A549 (cell line): ENCODE results near the gene SEC62. TPM values are rescaled to one million over a fixed set of nuclear protein-coding genes. Genes with fewer than 3 reads are reported as not detected.

Source experiments
- ATAC-seq, 2 experiments: fragments of 200-7000 bp in 1 of 2; fragments of >200 bp in 1 of 2; cut with Nextera tagmentation in 1 of 2; cut with Tn5 transposase in 1 of 2; 3 replicates each; pipeline versions ENCODE4 v1.8.0 to v1.9.1; 2018 to 2020; ENCODE audit warnings: mild to moderate bottlenecking in 1 of 2, moderate library complexity in 1 of 2
- CTCF ChIA-PET: fragments of 300-600 bp; sonication (Branson Sonifier 250); formaldehyde crosslinking; extraction: SDS; loops from one replicate; lab custom pipeline; 2021; ENCODE audit warnings: antibody characterized with exemption, inconsistent platforms; lab: Yijun Ruan, JAX
- POLR2A ChIA-PET: fragments of 350-600 bp; formaldehyde crosslinking; extraction: SDS; loops from one replicate; lab custom pipeline; 2021; ENCODE audit warnings: antibody characterized with exemption, inconsistent platforms; lab: Yijun Ruan, JAX
- DNase-seq, 2 experiments: peaks; one replicate each; pipeline versions ENCODE4 v3.0.0 to v3.0.0-alpha.2; 2011 to 2016; ENCODE audit warnings: low read depth in 1 of 2, low spot score in 1 of 2
- FAIRE-seq: peaks from 2 replicates; lab custom pipeline; 2011; peaks lifted over from hg19 to GRCh38; lab: Jason Lieb, UNC
- H3K27ac ChIP-seq, 2 experiments: fragments of >200 bp; sonication (Bioruptor Twin); formaldehyde crosslinking; 3 replicates each; pipeline ENCODE4 v1.5.1; 2016 to 2017
- H3K4me1 ChIP-seq: fragments of >200 bp; sonication (Bioruptor Twin); formaldehyde crosslinking; 3 replicates; pipeline ENCODE4 v1.6.1; 2016
- H3K4me2 ChIP-seq: fragments of >200 bp; sonication (Bioruptor Twin); formaldehyde crosslinking; 3 replicates; pipeline ENCODE4 v1.6.1; 2016
- H3K4me3 ChIP-seq: fragments of >200 bp; sonication (Bioruptor Twin); formaldehyde crosslinking; 3 replicates; pipeline ENCODE4 v1.5.1; 2016
- H3K9me3 ChIP-seq: fragments of >200 bp; sonication (Bioruptor Twin); formaldehyde crosslinking; 3 replicates; pipeline ENCODE4 v1.6.1; 2016
- BCL3 ChIP-seq: fragments of >200 bp; sonication (Bioruptor Twin); formaldehyde crosslinking; IDR thresholded peaks from 3 replicates; pipeline ENCODE4 v1.6.1; 2016
- BHLHE40 ChIP-seq: IDR thresholded peaks from 2 replicates; pipeline ENCODE4 v1.6.1; 2012; ENCODE audit warnings: low read depth, low read length, inconsistent platforms
- CBX2 ChIP-seq: fragments of 200-600 bp; sonication (generic); IDR thresholded peaks from 2 replicates; pipeline ENCODE4 v1.6.1; 2016; ENCODE audit warnings: low read depth, mild to moderate bottlenecking, borderline replicate concordance
- CEBPB ChIP-seq, 2 experiments: fragments of >200 bp in 1 of 2; sonication (Bioruptor Twin) in 1 of 2; formaldehyde crosslinking in 1 of 2; IDR thresholded peaks; 2 replicates each; pipeline ENCODE4 v1.6.1; 2012 to 2016
- CHD2 ChIP-seq: fragments of 150-350 bp; IDR thresholded peaks from 2 replicates; pipeline ENCODE4 v1.6.1; 2014; ENCODE audit warnings: low read length; ENCODE audit not compliant: partially characterized antibody
- CHD4 ChIP-seq: fragments of 200-600 bp; sonication (generic); IDR thresholded peaks from 2 replicates; pipeline ENCODE4 v1.6.1; 2016; ENCODE audit warnings: antibody characterized with exemption, mild to moderate bottlenecking, borderline replicate concordance
- E2F6 ChIP-seq: IDR thresholded peaks from 2 replicates; pipeline ENCODE4 v1.6.1; 2012; ENCODE audit warnings: low read depth, borderline replicate concordance
- ELK1 ChIP-seq: fragments of 150-350 bp; IDR thresholded peaks from 2 replicates; pipeline ENCODE4 v1.6.1; 2014; ENCODE audit warnings: low read depth, mild to moderate bottlenecking, low read length
- EP300 ChIP-seq, 2 experiments: fragments of >200 bp; sonication (Bioruptor Twin); formaldehyde crosslinking; IDR thresholded peaks; 2 replicates in 1 of 2; 3 replicates in 1 of 2; pipeline ENCODE4 v1.6.1; 2016 to 2017
- GATA3 ChIP-seq: IDR thresholded peaks from 2 replicates; pipeline ENCODE4 v1.6.1; 2012; ENCODE audit warnings: borderline replicate concordance
- HDAC2 ChIP-seq: fragments of 200-600 bp; sonication (generic); IDR thresholded peaks from 2 replicates; pipeline ENCODE4 v1.6.1; 2016
- HEYL ChIP-seq: fragments of 250-450 bp; sonication (Bioruptor Pico); IDR thresholded peaks from 2 replicates; pipeline ENCODE4 v1.8.0; 2021; ENCODE audit warnings: mild to moderate bottlenecking, moderate library complexity
- HOXA7 ChIP-seq: fragments of 250-450 bp; sonication (Bioruptor Pico); IDR thresholded peaks from 2 replicates; pipeline ENCODE4 v1.5.0; 2020; ENCODE audit warnings: mild to moderate bottlenecking, moderate library complexity
- HOXB13 ChIP-seq: fragments of 250-450 bp; sonication (Bioruptor Pico); IDR thresholded peaks from 2 replicates; pipeline ENCODE4 v1.5.0; 2020; ENCODE audit warnings: low read depth, mild to moderate bottlenecking, moderate library complexity
- HOXB5 ChIP-seq: fragments of 250-450 bp; sonication (Bioruptor Pico); IDR thresholded peaks from 2 replicates; pipeline ENCODE4 v1.5.0; 2020; ENCODE audit warnings: mild to moderate bottlenecking, moderate library complexity
- JUN ChIP-seq, 2 experiments: fragments of >200 bp; sonication (Bioruptor Twin); formaldehyde crosslinking; IDR thresholded peaks; 2 replicates in 1 of 2; 3 replicates in 1 of 2; pipeline ENCODE4 v1.6.1; 2016 to 2017
- KDM1A ChIP-seq: fragments of 200-600 bp; sonication (generic); IDR thresholded peaks from 2 replicates; pipeline ENCODE4 v1.6.1; 2016; ENCODE audit warnings: low read depth, mild to moderate bottlenecking
- MAX ChIP-seq: IDR thresholded peaks from 2 replicates; pipeline ENCODE4 v1.6.1; 2012
- POLR2A ChIP-seq: IDR thresholded peaks from 2 replicates; pipeline ENCODE4 v1.6.1; 2012; ENCODE audit warnings: mild to moderate bottlenecking, low read length
- POLR2AphosphoS2 ChIP-seq: conservative IDR thresholded peaks from 2 replicates; pipeline ENCODE4 v1.6.1; 2012; ENCODE audit warnings: low read length, improper control_type of control experiment, inconsistent platforms
- RAD21 ChIP-seq, 2 experiments: fragments of >200 bp in 1 of 2; sonication (Bioruptor Twin) in 1 of 2; formaldehyde crosslinking in 1 of 2; IDR thresholded peaks in 1 of 2; conservative IDR thresholded peaks in 1 of 2; 2 replicates in 1 of 2; 3 replicates in 1 of 2; pipeline ENCODE4 v1.6.1; 2012 to 2018; ENCODE audit warnings: inconsistent platforms in 1 of 2
- RARB ChIP-seq: fragments of 250-450 bp; sonication (Bioruptor Pico); IDR thresholded peaks from 2 replicates; pipeline ENCODE4 v1.8.0; 2021; ENCODE audit warnings: mild to moderate bottlenecking, moderate library complexity
- RCOR1 ChIP-seq: fragments of 150-350 bp; IDR thresholded peaks from 2 replicates; pipeline ENCODE4 v1.6.1; 2014; ENCODE audit warnings: antibody characterized with exemption, low read length, low read depth
- RNF2 ChIP-seq: fragments of 200-600 bp; sonication (generic); IDR thresholded peaks from 2 replicates; pipeline ENCODE4 v1.6.1; 2016; ENCODE audit warnings: low read depth, mild to moderate bottlenecking, antibody characterized with exemption, moderate library complexity, borderline replicate concordance
- SMC3 ChIP-seq: fragments of >200 bp; sonication (Bioruptor Twin); formaldehyde crosslinking; IDR thresholded peaks from 3 replicates; pipeline ENCODE4 v1.6.1; 2018; ENCODE audit warnings: inconsistent platforms
- SREBF2 ChIP-seq: fragments of 450-650 bp; IDR thresholded peaks from 2 replicates; pipeline ENCODE4 v1.6.1; 2014; ENCODE audit warnings: mild to moderate bottlenecking, moderate library complexity
- USF2 ChIP-seq: fragments of 450-650 bp; IDR thresholded peaks from 2 replicates; pipeline ENCODE4 v1.6.1; 2014; ENCODE audit warnings: antibody characterized with exemption
- ZNF302 ChIP-seq: fragments of 250-450 bp; sonication (Bioruptor Pico); IDR thresholded peaks from 2 replicates; pipeline ENCODE4 v1.9.0; 2021; ENCODE audit warnings: inconsistent platforms, mild to moderate bottlenecking, moderate library complexity
- WGBS: methylation state at CpG from one replicate; pipeline ENCODE4 v1.1.6; 2017; ENCODE audit errors: missing lambda C conversion rate; 5-methylcytosine and 5-hydroxymethylcytosine counted together
- polyA minus RNA-seq: library from RNA; depleted of rRNA, polyadenylated mRNA; stranded (reverse); fragments of >200 nt; gene quantifications from 2 replicates; pipeline ENCODE4 v1.2.3, GENCODE V29; 2011; rRNA and poly(A)+ RNA removed
- polyA plus RNA-seq, 4 experiments: library from polyadenylated mRNA; depleted of rRNA in 3 of 4; stranded (reverse); fragments of >200 nt; fragmentation: RNase III in 1 of 4; extraction: RNeasy Plus Mini Kit Qiagen cat#74134 plus additional on column Dnase treatment in 1 of 4; gene quantifications; 2 replicates in 3 of 4; 3 replicates in 1 of 4; pipeline ENCODE4 v1.2.3, GENCODE V29; 2011 to 2017
- TF ChIP-seq, protein P1 (sequence below): fragments of 250-450 bp; sonication (Bioruptor Pico); IDR thresholded peaks from 2 replicates; pipeline ENCODE4 v1.5.0; 2020; ENCODE audit warnings: low read depth, mild to moderate bottlenecking, moderate library complexity
- TF ChIP-seq, protein P2 (sequence below): fragments of >200 bp; sonication (Bioruptor Twin); formaldehyde crosslinking; IDR thresholded peaks from 3 replicates; pipeline ENCODE4 v1.5.1; 2016
- TF ChIP-seq, protein P3 (sequence below): fragments of 250-450 bp; sonication (Bioruptor Pico); IDR thresholded peaks from 2 replicates; pipeline ENCODE4 v1.5.0; 2021; ENCODE audit warnings: mild to moderate bottlenecking, moderate library complexity, borderline replicate concordance

The SEC62 gene
- 84.5 and 88.1 TPM in 2 replicates for polyA plus RNA-seq (2011; rRNA removed)
- 16.9 and 22.0 TPM in 2 replicates for polyA plus RNA-seq (2012; cell fraction: cytosol; rRNA removed)
- 6.4 and 8.1 TPM in 2 replicates for polyA plus RNA-seq (2012; cell fraction: nucleus; rRNA removed)
- polyA plus RNA-seq (2017; fragmentation: RNase III; extraction: RNeasy Plus Mini Kit Qiagen cat#74134 plus additional on column Dnase treatment), result 105 to 111 TPM (median 107 TPM) in 3 replicates
- polyA minus RNA-seq, result 70.5 and 83.8 TPM in 2 replicates

- ChIA-PET CTCF (interaction anchor here (0.6 to 3.5 kb wide), 8 partner anchors 11 to 318 kb away, joined by 3 to 10 read pairs (median 4); no protein-coding TSS in a partner anchor), POLR2A (interaction anchor here (0.5 to 2.4 kb wide), 6 partner anchors 11 to 202 kb away, joined by 3 to 12 read pairs (median 4); partner anchors contain the start of gene TERC)
- no peak for FAIRE-seq
- peak within 1 kb of the TSS; percentile 97 for H3K4me2 ChIP-seq
- WGBS, result 1% methylated on average over 31 of the region's 37 CpGs
- peak; percentile 97 for ATAC-seq
- DNase-seq, result peak; percentile 88 to 91
- peak within 1 kb of the TSS; percentile 94 to 98 for H3K27ac ChIP-seq
- H3K9me3 ChIP-seq, result no peaks in the 10 kb centered on the region
- peak within 1 kb of the TSS; percentile 96 for H3K4me3 ChIP-seq
- H3K4me1 ChIP-seq, result peaks cover 17% of the 10 kb centered on the region
- TF ChIP-seq KDM1A (no peak), POLR2A (peak; percentile 94), E2F6 (no peak), BHLHE40 (no peak), RNF2 (no peak), CEBPB (IDR thresholded peaks at IDR 0.05) (peak; percentile 71 to 91; a peak in 3 of 4 replicates), POLR2AphosphoS2 (no peak), HDAC2 (no peak), HOXB5 (CRISPR knock-in tag) (no peak), CHD2 (peak; percentile 96), EP300 (IDR thresholded peaks at IDR 0.05) (no peak), CBX2 (no peak), RAD21 (conservative IDR thresholded peaks at IDR 0.05 in 1 of 2, IDR thresholded peaks at IDR 0.05 in 1 of 2) (peak; percentile 37 to 52), ZNF302 (no peak), JUN (IDR thresholded peaks at IDR 0.05) (peak; percentile 55 to 84; a peak in 3 of 5 replicates), HOXB13 (CRISPR knock-in tag) (no peak), HEYL (CRISPR knock-in tag) (no peak), USF2 (no peak), SREBF2 (no peak), CHD4 (no peak), ELK1 (no peak), BCL3 (peak; percentile 84; the same call in 2 of the 3 replicates), HOXA7 (no peak), GATA3 (peak; percentile 64; the same call in 1 of the 2 replicates), RARB (no peak), MAX (peak; percentile 67), SMC3 (peak; percentile 46; the same call in 2 of the 3 replicates), RCOR1 (no peak)
- TF ChIP-seq, protein P1, sequence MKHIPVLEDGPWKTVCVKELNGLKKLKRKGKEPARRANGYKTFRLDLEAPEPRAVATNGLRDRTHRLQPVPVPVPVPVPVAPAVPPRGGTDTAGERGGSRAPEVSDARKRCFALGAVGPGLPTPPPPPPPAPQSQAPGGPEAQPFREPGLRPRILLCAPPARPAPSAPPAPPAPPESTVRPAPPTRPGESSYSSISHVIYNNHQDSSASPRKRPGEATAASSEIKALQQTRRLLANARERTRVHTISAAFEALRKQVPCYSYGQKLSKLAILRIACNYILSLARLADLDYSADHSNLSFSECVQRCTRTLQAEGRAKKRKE, result no peak
- TF ChIP-seq, protein P2, sequence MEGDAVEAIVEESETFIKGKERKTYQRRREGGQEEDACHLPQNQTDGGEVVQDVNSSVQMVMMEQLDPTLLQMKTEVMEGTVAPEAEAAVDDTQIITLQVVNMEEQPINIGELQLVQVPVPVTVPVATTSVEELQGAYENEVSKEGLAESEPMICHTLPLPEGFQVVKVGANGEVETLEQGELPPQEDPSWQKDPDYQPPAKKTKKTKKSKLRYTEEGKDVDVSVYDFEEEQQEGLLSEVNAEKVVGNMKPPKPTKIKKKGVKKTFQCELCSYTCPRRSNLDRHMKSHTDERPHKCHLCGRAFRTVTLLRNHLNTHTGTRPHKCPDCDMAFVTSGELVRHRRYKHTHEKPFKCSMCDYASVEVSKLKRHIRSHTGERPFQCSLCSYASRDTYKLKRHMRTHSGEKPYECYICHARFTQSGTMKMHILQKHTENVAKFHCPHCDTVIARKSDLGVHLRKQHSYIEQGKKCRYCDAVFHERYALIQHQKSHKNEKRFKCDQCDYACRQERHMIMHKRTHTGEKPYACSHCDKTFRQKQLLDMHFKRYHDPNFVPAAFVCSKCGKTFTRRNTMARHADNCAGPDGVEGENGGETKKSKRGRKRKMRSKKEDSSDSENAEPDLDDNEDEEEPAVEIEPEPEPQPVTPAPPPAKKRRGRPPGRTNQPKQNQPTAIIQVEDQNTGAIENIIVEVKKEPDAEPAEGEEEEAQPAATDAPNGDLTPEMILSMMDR, result no peak; the same call in 2 of the 3 replicates
- TF ChIP-seq, protein P3, sequence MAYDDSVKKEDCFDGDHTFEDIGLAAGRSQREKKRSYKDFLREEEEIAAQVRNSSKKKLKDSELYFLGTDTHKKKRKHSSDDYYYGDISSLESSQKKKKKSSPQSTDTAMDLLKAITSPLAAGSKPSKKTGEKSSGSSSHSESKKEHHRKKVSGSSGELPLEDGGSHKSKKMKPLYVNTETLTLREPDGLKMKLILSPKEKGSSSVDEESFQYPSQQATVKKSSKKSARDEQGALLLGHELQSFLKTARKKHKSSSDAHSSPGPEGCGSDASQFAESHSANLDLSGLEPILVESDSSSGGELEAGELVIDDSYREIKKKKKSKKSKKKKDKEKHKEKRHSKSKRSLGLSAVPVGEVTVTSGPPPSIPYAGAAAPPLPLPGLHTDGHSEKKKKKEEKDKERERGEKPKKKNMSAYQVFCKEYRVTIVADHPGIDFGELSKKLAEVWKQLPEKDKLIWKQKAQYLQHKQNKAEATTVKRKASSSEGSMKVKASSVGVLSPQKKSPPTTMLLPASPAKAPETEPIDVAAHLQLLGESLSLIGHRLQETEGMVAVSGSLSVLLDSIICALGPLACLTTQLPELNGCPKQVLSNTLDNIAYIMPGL, result no peak
Measured at GRCh38 chr3:169966428-169966950, at the start of gene SEC62. TSS of gene SEC62 (plus strand) at chr3:169966807. CDS start at chr3:169966823, 16 bp downstream.
